Measurements from ENCODE around the gene DYRK1B. TPM values are rescaled to one million over a fixed set of nuclear protein-coding genes. Genes with fewer than 3 reads are reported as not detected.
"Not testable (repeated sequence)": the region's sequence is repeated elsewhere in the genome, so short reads cannot be mapped to it uniquely, and the experiment has no call there.

The DYRK1B gene
- total RNA-seq (2014; rRNA removed; shearing (Covaris generic)) = 12.5 and 13.0 TPM in 2 replicates

DNA sequence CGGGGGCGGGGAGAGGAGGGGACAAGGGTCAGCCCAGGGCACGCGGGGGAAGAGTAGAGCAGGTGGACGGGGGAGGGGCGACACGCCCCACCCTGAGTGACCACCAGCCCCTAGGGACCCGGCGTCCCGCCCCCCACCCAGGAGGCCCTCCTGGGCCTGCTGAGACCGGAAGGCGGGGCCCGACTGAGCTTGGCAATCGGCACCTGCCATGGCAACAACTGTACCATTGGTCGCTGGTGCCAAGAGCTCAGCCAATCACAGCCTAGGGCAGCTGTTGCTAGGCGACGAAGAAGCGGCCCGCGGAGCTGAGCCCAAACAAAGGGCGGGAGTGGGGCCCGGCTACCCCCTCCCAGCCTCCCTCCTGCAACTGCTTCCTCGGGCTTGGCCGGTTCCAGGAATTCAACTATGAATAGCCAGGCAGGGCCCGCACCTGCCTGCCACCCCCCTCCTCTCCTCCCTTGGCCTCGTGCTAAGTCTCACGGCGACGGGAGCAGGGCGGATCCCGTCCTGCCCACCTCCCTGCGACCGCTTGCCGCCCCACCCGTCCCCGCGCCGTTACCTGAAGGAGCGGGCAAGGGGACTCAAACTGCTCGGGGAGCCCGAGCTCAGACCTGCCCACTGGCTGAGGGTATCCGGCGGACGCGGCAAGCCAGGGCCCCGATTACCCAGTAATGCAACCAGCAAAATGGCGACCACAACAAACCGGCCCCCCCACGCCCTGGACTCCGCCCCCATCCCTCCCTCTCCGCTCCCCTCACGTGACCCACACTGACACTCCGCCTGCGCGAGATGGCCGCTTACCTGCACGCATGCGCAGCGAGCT, at the start of gene DYRK1B:
Gene DYRK1B, minus strand, starts transcription at position 699 of the 823 bp plus-strand sequence. CDS start 2,295 bp downstream, outside the sequence.
- peak; percentile 97 for DNase-seq (ENCODE audit: low spot score)

GRCh38 chr19:39882645-39883044, 48.7 kb upstream of the DYRK1B start:
- DNase-seq (ENCODE audit: low spot score) = not testable (repeated sequence)

GRCh38 chr19:39881495-39882110, 47.6 kb upstream of the DYRK1B start:
- peak; percentile 18 for DNase-seq (ENCODE audit: low spot score)

DNA sequence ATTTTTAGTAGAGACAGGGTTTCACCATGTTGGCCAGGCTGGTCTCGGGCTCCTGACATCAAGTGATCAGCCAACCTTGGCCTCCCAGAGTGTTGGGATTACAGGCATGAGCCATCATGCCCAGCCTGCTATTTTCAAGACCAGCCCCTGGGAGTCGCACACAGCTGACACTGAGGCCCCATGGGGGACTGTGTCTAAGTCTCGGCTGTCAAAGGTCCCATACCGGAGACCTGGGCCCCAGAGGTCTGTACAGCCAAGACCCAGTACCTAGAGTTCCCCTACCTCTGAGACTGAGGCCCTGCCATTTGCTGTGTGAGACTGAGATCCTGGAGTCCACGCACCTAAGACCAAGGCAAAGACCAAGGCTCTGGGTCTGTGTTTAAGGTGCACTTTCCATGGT, 46.3 kb upstream of the DYRK1B start:
- DNase-seq (ENCODE audit: low spot score) = not testable (repeated sequence)

- not testable (repeated sequence) for DNase-seq (ENCODE audit: low spot score)
Observed at GRCh38 chr19:39879796-39880195, 45.8 kb upstream of the DYRK1B start.

GRCh38 chr19:39878866-39879265, 44.9 kb upstream of the DYRK1B start:
- not testable (repeated sequence) for DNase-seq (ENCODE audit: low spot score)

DNA sequence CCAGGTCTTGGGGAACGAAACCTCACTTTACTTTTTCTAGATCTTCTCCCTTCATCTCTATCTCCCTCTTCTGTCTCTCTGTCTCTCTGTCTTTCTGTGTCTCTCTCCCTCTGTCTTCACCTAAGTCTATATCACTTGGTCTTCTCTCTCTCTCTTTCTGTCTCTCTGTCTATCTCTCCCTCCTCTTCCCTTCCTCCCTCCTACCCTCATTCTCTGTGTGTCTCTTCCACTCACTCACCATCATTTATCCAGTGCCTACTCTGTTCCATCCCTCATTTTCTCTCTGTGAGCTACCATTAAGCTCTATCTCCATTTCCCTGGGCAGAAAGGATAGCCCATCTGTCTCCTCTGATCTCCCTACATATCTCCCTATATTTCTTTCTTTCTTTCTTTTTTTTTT, 44.4 kb upstream of the DYRK1B start:
- no peak for DNase-seq (ENCODE audit: low spot score)

DNA sequence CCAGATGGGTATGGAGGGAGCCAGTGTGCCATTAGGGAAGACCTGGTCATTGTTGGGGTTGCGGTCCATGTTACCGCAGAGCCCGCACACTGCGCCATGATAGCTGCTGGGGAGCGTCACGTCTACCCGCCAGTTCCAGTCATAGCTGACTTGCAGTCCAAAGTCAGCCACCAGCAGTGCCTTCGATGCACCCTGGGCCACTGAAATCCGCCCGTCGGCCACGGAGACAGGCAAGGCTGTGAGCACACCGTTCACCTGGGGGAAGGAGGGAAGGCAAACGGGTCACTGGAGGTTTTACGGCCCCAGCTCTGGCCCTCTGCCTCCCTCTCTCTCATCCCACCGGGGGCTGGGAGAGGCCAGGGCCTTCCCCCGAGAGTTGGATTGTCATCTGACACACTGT, 44.0 kb upstream of the DYRK1B start:
- not testable (repeated sequence) for DNase-seq (ENCODE audit: low spot score)

GRCh38 chr19:39877488-39877887, 43.5 kb upstream of the DYRK1B start:
- DNase-seq (ENCODE audit: low spot score) = not testable (repeated sequence)

GRCh38 chr19:39876486-39876885, 42.5 kb upstream of the DYRK1B start:
- DNase-seq (ENCODE audit: low spot score) = not testable (repeated sequence)

DNA sequence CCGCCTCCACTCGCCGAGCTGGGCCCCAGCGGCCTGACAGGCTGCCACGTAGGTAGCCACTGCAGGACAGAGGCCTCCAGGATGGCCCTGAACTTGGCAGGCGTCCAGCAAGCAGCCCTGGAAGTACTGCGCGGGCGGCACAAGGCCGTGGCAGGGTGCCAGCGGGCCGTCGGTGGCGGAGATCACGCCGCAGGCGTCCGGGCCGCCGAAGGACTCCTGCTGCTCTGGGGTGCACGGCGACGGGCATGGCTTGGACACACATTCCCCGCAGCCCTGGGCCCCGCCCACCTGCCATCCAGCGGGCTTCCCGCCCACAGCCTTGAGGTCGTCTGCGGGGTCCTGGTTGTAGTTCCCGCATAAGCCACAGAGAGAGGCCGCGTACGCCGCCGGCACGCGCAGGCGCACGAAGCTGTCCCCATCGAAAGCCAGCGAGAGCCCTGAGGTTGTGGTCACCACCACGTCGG, 41.5 kb upstream of the DYRK1B start:
- not testable (repeated sequence) for DNase-seq (ENCODE audit: low spot score)

DNA sequence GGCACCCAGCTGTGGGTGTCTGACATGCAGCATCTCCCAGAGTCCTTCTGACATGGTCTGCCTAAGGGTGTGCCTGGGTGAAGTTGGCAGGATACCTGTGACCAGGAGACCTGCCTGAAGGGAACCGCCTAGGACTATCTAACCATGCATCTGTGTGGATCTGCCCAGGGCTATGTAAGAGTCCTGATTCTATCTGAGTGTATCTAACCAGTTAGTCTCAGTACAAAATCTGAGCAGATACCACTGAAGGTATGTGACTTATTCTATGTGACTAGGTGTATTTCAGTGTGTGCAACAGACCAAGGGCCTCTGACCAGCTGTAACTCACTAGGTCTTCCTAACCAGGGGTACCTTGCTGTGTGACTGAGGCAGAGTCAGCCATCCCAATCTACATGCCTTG, 40.4 kb upstream of the DYRK1B start:
- DNase-seq (ENCODE audit: low spot score) = no peak

- DNase-seq (ENCODE audit: low spot score) = no peak
Observed at GRCh38 chr19:39873385-39873784, 39.4 kb upstream of the DYRK1B start.

- DNase-seq (ENCODE audit: low spot score) = no peak
Observed at GRCh38 chr19:39871886-39872866, 38.2 kb upstream of the DYRK1B start.

- no peak for DNase-seq (ENCODE audit: low spot score)
Observed at GRCh38 chr19:39871362-39871761, 37.4 kb upstream of the DYRK1B start.

- peak; percentile 40 for DNase-seq (ENCODE audit: low spot score)
Observed at GRCh38 chr19:39870171-39870971, 36.4 kb upstream of the DYRK1B start.

- no peak for DNase-seq (ENCODE audit: low spot score)
Observed at GRCh38 chr19:39867952-39868351, 34.0 kb upstream of the DYRK1B start.

GRCh38 chr19:39867133-39867532, 33.2 kb upstream of the DYRK1B start:
- DNase-seq (ENCODE audit: low spot score) = no peak

GRCh38 chr19:39865953-39866352, 32.0 kb upstream of the DYRK1B start:
- no peak for DNase-seq (ENCODE audit: low spot score)

GRCh38 chr19:39865186-39865585, 31.2 kb upstream of the DYRK1B start:
- DNase-seq (ENCODE audit: low spot score) = no peak

GRCh38 chr19:39864118-39864517, 30.2 kb upstream of the DYRK1B start:
- DNase-seq (ENCODE audit: low spot score) = no peak

Data from A172 (cell line).